Measurements from ENCODE around the gene SCAMP4. TPM values are rescaled to one million over a fixed set of nuclear protein-coding genes. Genes with fewer than 3 reads are reported as not detected.

SCAMP4 gene
- total RNA-seq, 1 donor from 2014 or later, result 32.1 TPM

DNA sequence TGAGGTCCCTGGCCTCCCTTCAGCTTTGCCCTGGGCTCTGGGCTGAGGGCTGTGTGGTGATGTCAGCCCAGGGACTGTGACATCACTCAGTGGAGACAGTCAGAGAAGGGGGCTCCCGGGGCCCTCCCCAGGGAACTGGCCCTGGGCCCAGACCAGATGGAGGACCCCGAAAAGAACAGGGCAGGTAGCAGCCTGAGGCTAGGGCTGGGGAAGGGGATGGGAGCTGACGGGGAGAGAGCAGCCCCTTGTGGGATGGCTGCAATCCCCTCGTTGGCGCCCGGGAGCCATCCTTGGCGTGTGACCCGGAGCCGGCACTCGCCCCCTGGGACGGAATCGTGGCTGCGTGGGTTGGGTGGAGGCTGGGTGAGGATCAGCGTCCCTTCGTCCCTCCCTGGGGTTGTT is 49.3 kb downstream of the SCAMP4 start:
- intact Hi-C loops (cut with micrococcal nuclease), result no loop called here

DNA sequence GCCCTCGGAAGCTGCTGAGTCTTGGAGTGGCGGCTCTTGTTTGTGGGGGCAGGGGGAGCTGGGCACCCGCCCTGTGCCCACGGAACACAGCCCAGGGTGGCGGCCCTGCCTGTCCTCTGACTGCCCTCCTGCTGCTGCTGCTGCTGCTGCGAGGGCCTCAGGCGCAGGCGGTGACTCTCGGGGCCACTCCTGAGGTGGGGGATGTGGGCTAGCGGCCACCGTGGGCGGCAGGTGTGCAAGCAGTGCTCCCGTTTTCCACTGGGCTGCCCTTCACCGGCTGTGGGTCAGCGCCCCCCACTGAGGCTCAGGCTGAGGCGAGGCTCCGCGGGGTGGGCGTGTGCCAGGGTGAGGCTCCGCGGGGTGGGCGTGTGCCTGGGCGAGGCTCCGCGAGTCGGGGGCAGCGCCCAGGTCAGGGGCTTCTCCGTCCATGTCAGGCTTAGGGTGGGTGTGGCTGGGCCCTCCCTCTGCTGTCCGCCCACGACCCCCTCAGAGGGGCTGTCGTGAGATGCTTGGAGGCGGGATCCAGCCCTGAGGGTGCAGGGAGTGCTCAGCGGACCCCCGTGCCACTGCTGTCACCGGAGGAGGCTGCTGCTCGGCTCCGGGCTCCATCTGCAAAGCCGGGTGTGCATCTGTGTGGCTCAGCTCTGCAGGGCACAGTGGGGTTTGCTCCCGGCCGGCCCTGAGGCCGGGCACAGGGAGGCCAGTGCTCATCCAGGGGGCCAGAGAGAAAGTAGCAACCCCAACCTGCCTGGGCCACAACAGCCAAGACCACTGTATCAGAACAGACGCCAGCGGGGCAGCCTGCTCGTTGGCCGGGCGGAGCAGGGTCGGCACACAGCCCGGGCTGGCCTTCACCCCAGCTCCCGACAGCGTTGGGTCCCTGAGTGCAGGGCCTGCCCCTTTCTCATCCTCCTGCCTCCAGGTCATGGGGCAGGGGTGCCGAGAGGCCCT is 50.2 kb downstream of the SCAMP4 start:
- intact Hi-C loops (cut with micrococcal nuclease), result no loop called here

DNA sequence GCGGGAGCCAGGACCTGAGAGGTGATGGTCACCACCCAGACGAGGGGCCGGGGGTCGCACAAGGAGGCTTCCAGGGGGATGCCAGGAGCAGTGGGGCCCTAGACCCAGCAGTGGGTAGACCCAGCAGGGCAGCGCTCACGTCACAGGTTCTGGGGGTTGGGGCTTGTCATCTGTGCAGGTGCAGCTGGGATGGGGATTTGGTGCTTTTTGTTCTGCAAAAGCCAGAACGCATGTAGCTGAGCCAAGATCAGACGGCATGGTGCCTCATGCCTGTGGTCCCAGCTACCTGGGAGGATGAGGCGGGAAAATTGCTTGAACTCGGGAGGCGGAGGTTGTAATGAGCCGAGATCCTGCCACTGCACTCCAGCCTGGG is 50.9 kb downstream of the SCAMP4 start:
- intact Hi-C loops (cut with micrococcal nuclease), result no loop called here

DNA sequence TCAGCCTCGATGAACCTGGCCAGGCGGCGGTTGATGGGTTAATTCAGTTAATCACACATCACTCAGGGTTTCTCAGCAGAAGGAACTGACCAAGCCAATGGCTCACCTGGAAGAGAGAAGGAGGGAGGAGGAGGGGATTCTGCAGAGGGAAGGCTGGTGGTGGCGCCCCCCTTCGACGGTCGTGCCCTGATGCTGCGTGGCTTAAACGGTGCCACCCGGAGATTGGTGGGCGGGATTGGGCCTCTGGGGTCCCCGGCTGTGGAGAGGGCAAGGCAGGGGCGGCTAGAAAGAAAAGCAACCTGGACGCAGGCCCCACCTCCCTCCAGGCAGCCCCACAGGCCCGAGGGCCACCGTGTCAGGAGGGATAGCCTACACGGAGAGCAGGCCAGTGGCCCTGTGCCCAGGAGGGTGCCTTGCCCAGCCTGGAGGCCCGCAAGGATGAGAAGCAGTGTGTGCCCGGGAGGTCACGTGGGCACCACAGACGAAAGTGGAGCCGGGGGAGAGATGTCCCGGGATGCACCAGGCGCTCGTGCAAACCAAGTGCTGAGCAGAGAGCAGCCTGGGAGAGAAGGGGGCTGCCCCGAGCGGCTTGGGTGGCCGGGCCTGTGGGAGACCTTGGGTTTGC is 51.8 kb downstream of the SCAMP4 start:
- intact Hi-C loops (cut with micrococcal nuclease), result no loop called here

DNA sequence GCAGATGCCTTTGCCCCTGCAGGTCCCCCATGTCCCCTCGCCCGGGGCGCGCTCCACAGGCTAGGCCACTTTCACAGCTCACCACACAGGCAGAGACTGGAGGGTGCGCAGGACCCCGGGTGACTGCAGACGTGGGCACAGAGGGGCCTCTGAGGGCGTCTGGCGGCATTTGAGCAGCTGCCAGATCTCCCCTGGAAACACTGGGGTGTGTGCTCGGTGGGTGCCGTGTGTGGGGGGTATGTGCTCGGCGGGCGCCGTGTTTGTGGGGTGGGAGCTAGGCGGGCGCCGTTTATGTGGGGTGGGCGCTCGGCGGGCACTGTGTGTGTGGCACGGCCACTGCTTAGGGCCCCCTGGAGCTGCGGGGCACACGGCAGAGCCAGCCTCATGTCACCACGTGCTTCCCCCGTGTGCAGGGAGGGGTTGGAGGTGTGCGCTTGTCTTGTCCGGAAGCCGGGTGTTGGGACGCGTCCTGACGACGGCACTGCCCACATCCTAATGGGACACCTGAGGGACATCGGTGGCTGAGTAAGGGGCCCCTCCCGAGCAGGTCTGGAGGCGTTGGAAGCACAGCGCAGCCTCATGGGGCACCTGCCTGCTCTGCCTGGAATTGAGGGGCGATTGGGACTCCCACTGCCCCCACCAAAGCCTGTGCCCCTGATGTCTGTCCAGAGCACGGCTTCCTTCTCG is 52.5 kb downstream of the SCAMP4 start:
- intact Hi-C loops (cut with micrococcal nuclease), result no loop called here

GRCh38 chr19:1959928-1960589 is 54.9 kb downstream of the SCAMP4 start:
- intact Hi-C loops (cut with micrococcal nuclease), result no loop called here

DNA sequence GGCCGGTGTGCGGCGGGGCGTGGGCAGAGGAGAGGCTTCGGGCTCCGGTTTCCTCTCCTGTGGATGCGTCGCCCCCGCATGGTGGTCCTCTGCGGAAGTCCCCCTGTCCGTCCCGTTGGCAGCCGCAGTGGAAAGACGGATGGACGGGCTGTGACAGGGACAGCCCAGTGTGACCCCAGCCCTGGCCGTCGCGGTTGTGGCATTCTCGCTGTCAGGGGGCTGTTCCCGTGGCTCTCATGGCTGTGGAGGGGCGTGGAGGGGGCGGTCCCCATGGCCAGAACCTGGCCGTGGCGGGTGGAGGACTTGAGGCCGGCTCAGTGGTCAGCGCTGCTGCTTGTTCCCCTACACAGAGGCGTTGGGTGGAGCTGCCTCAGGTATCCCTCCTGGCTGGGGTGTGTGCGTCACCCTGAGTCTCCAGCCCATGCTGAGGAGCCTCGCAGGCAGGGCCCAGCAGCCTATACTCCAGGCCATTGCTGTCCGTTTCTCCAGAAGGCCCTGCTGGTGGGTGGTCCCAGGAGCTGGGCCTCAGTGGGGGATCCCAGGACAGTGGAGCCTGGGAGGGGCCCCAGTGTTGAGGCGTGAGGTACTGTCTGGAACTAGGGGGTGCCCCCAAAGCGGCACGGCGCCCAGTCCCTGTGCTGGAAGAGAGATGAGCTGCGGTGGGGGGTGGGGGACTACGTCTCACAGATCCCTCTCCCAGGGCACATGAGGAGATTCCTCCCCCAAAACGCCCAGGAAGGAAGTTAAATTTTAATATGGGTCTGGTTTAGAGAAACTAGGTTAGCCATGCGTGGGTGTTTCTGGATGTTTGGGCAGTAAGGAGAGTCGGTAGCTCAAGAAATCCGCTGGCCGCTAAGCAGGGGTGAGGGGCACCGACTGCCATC is 56.0 kb downstream of the SCAMP4 start:
- intact Hi-C loops (cut with micrococcal nuclease), result no loop called here

DNA sequence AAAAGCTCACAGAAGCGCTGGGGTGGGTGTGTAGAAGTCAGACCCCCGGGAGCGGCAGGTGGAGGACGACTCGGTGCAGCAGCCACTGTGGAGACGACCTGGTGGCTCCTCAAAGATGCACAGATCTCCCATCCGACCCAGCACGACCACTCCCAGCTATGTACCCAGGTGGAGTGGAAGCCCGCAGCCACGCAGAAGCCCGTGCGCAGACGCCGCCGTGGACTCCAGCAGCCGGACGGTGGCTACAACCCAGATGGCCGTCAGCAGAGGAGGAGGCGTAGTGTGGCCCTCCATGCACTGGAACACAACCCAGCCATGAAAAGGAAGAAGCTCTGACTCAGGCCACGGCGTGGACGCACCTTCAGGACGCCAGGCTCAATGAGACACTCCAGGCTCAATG is 57.5 kb downstream of the SCAMP4 start:
- intact Hi-C loops (cut with micrococcal nuclease), result no loop called here

DNA sequence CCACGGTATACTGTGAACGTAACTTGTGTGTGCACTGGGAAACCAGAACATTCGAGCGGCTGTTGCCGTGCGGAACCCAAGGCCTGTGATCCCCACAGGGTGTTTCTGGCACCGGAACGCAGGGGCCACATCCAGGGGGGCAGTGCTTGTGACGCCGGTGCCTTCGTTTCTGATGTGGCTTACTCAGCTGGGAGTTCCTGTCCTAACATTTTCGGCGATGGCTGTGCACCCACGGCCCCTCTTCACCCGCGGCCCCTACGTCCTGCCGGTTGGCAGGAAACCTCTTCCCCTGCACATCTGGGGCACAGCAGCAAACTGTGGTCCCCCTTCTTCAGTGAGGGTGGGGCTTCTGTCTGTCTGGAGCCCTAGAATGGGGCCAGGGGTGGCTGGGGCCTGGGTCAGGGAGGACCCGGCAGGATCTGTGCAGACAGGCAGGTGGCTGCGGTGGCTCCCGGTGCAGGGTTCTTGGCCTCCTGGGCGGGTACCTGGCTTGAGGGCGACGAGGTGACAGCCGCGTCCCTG is 61.9 kb downstream of the SCAMP4 start:
- intact Hi-C loops (cut with micrococcal nuclease), result no loop called here

- intact Hi-C loops (cut with micrococcal nuclease), result no loop called here
Observed at GRCh38 chr19:1968279-1969175, 63.3 kb downstream of the SCAMP4 start.

GRCh38 chr19:1969176-1970002 is 64.2 kb downstream of the SCAMP4 start:
- intact Hi-C loops (cut with micrococcal nuclease), result no loop called here

GRCh38 chr19:1970003-1970805 is 65.0 kb downstream of the SCAMP4 start:
- intact Hi-C loops (cut with micrococcal nuclease), result no loop called here

DNA sequence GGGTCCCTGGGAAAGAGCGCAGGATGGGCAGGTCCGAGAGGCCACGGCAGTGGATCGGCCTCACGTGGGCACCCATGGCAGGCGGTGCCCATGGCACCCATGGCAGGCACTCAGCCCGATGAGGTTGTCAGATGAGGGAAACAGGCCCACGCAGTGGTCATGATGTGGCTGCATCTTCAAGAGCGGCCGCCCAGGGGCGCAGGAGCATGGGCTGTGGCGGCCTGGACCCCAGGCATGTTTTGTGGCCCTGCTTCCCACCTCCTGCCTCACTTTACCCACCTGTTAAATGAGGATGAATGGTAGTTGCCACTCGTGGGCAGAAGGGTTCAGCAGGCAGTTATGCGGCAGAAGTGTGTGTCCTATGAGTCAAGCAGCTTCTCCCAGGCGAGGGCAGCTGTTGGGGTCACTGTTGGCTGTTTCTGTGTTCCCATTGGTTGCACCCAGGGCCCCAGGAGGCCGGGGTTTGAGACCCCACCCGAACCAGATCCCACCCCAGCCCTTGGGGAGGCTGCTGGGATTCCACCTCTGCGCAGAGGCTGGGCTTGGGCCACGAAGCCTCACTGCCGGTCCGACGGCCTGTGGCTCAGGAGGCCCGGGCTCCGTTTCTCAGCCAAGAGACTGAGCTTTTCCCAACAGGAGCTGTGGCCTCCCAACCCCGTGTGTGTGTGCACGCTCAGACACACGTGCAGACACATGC is 65.8 kb downstream of the SCAMP4 start:
- intact Hi-C loops (cut with micrococcal nuclease), result no loop called here

DNA sequence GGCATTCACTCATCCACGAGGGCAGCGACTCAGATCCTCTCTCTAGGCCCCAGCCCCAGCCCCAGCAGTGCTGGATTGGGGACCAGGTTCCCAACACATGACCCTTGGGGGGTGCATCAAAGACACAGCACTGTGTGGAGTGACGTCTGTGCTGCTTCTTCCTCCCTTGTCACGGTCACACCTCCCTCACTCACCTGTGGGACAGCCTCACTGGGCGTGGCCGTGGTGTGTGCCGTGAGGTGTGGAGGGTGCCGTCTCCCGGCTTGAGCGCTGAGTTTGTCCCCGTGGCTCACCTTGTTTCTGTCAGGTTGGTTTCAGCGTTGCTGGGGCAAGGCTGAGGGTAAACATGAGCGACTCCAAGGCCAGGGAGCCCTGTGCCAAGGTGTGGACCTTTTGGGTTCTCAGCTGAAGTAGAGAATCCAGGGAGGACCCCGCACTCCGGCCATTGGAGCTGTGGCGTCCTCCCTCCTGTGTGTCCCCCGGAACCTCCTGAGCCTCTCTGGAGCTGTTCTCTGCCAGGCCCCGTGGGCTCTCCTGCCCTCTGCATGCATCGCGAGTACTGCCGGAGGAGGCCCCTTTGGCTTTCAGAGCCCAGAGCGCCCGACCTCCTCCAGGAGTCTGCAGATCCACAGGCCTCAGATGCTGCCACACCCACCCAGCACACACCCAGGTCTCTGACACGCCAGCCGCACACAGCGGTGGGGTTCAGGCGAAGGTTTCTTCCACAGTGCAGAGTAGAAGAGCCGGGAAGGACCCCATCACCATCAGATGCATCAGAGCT is 69.4 kb downstream of the SCAMP4 start:
- intact Hi-C loops (cut with micrococcal nuclease), result no loop called here

GRCh38 chr19:1975162-1975480 is 69.9 kb downstream of the SCAMP4 start:
- intact Hi-C loops (cut with micrococcal nuclease), result no loop called here

Measured in T-helper 2 cell treated with Interferon-gamma antibody and Interleukin-4, amounts not matched to agents 100 ng/mL and 5 ng/mL, for 36 hours (primary cell).